ENCODE data around the gene NANOS3.

Gene NANOS3

GRCh38 chr19:13876834-13877233 lies at the start of gene NANOS3:
TSS of gene NANOS3 (plus strand) at chr19:13877134. CDS start at chr19:13877249, 115 bp downstream.
- no peak for DNase-seq

- peak; percentile 55 for DNase-seq
Measured at GRCh38 chr19:13827656-13828055, 49.3 kb upstream of the NANOS3 start.

- DNase-seq: no peak
Measured at GRCh38 chr19:13830114-13830740, 46.7 kb upstream of the NANOS3 start.

DNA sequence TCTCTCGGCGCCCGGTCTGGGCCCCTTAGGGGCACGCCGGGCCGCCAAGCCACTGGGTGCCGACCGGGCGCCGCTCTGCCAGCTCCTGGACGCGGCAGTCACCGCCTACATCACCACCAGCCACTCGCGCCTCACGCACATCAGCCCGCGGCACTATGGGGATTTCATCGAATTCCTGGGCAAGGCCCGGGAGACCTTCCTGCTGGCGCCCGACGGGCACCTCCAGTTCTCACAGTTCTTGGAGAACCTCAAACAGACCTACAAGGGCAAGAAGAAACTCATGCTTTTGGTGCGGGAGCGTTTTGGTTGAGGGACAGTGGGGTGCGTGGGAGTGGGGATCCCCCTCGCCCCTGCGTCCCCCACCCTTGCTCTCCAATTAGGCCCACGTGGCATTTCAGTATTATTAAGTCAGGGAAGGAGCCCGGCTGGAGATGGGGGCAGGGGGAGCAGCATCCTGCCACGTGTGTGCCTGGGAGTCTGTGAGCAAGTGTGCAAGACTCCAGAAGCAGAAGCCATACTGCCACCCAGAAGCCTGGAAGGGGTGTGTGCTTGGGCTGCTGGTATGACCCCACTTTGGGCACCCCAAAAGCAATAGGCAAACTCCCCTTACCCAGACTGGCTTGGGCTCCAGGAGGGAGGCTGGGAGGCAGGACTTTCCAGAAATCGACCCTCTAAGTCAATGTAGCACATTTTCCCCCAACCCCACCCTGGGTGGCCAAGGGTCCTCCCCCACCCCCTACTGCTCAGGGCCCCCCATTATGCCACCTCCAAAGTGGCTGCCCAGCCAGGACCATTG lies 46.0 kb upstream of the NANOS3 start:
- DNase-seq: no peak

- DNase-seq: no peak
Measured at GRCh38 chr19:13831537-13832467, 45.1 kb upstream of the NANOS3 start.

GRCh38 chr19:13833330-13834243 lies 43.3 kb upstream of the NANOS3 start:
- DNase-seq: peak; percentile 100

GRCh38 chr19:13834244-13835069 lies 42.5 kb upstream of the NANOS3 start:
- no peak for DNase-seq

DNA sequence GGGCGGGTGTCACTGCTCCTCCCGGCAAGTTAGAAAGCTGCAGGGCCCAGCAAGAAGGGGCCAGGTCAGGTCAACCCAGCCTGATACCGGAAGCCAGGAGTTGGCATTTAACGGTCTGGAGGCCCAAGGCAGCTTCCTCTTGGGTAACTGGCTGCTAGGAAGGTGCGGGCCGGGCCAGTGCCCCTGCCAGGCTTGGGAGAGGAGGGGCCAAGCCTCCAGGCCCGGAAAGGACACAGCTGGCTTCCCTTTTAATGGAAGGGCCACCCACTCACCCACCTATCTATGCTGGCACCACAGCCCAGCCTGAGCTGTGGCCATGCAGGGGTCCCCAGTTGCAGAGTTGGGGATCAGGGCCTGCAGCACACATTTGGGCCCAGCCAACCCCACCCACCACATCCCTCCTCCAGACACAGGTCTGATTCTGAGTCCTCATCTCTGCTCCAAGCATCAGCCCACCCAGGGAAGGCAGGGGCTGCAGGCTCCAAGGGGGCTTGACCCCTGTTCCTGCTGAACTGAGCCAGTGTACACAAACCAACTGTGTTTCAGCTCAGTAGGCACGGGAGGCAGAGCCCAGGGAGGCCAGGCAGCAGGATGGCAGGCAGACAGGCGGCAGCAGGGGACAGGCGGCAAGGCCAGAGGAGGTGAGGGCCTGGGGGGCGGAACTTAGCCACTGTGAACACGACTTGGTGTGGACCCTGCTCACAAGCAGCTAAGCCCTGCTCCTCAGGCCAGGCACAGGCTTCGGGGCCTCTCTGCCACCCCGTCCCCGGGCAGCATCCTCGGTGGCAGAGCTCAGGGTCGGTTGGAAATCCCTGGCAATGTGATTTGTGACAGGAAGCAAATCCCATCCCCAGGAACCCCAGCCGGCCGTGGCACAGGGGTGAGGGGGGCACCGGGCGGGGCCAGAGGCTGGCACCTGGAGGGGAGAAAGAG lies 40.9 kb upstream of the NANOS3 start:
- no peak for DNase-seq

- no peak for DNase-seq
Measured at GRCh38 chr19:13838435-13839129, 38.4 kb upstream of the NANOS3 start.

DNA sequence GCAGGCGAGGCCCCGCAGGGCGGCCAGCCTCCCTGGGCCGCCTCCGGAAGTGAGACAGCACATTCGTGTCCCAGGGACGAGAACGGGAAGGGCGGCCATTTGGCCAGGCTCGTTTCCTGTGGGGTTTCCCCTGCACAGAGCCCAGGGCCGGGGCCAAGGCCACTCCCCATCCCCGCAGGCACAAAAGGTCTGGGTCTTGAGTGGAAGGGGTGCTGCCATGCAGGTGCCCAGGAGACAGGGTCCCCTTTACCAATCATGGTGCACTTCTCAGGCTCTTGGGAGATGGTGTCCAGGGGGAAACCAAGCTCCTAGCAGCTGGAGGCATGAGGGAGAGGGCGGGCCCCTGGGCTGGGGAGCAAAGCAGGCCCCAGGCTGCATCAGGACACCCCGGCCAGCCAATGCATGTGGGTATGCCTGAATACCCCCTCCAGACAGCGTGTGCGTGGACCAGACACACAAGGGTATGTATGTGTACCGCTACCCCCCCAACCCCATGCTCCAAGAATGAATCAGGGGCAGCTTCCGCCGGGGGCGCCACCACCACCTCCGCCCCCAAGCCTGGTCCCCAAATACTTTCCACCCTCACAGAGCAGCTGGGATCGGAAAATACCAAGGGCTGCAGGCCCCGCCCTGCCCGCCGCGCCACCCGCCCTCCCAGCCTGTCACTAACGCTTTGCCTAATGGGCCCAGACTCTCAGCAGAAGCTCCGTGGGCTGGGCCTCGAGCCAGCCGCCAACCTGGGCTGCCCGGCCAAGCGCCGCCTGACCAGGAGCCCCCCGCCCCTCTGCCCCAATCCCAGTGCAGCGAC lies 37.6 kb upstream of the NANOS3 start:
- peak; percentile 99 for DNase-seq

DNA sequence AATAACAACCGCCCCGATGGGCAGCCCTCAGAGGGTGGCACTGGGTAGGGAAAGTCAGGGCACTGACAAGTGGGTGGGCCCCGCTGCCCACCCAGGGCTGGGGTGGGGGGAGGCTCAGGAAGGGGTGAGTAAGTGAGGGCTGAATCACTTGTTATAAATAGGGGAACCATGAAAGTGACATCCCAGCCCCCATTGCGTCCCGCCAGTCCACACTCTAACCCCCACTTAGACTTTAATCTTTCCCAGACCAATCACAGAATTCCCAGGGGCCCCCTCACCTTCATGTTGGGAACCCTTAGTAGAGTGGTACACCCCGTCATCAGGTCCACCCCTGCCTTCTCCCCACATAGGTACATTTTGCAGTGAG lies 37.0 kb upstream of the NANOS3 start:
- DNase-seq: no peak

DNA sequence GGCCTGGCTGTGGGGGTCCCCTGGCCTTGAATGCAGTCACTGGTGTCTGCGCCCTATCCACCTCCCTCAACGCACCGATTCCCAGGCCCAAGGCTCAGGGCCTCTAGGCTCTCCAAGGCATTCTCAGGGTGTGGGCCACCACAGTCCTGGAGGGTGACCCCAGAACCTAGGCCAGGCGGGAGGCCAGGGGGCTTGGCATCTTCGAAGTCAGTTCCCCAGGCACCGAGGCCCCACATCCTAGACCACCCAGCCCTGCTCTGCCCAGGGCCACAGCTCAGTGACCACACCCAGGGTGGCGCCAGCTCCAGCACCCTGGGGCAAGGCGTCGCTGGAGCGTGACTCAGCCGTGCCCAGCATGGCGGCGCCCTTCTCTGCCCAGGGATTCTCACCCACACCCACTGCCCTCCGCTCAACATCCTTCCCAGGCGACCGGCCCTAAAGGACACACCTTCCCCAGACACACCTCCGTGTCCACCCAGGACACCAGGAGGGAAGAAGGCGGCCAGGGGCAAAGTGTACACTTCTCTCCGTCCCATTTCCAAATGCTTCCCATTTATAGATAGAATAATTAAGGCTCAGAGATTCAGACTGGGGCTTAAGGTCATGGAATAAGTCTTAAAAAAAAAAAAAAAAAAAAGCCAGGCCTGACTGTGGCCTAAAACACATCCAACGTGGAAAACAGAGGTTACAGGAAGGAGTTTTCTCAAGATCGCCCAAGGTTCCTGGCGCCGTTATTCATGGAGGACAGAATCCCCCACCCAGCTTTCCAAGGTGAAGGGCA lies 36.4 kb upstream of the NANOS3 start:
- DNase-seq: no peak

GRCh38 chr19:13841086-13841961 lies 35.6 kb upstream of the NANOS3 start:
- DNase-seq: no peak

DNA sequence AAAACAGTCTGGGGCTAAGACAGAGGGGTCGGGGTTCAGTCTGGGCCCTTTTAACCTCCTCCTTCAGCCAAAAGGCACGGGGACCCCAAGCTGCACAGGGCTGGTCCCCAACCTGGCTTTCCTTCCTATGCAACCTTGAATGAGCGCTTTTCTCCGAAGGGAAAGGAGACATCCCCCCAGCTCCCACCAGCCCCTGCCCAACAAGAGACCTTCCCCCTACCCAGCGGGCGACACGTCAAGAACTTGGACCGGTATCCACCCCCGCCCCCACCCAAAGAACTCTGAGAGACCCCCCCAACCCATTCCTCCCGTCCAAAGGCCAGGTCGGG lies 35.0 kb upstream of the NANOS3 start:
- peak; percentile 83 for DNase-seq

DNA sequence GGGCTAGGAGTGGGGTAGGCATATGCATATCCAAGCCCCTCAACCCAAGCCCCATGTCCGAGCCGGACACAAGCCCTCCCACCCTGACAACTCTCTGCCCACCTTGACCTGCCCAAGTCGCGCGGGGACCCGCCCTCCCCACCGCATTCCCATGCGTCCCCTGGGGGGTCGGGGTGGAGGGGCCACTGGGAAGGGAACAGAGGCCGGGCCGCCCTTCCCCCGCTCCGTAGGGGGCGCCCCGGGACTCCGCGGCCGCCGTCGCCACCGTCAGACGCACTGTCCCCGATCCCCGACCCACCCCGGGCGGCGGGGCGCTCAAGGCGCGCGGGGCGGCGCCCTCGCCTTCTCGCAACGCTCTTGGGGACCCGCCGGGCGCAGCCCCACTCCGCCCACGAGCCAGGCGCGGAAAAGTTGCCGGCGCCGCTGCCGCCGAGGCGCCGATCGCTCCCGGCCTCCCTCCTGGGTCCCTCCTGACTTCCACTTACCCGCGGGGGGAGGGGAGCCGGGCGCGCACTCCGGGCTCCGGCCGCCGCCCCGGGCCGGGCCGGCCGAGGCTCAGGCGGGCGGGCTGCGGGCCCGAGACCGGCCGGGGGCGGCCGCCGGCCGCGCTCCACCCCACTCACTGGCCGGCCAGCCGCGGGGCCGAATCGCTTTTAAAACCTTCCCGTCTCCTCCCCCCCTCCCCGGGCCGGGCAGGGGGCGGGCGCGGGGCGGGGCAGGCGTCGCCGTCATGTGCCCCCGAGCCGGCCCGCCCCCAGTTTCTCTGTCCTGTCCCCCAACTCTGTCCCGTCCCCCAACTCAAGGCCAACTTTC lies 34.4 kb upstream of the NANOS3 start:
- peak; percentile 94 for DNase-seq
